ENCODE data around the gene CD300C.
A peak's percentile ranks its signal among the peaks of the same experiment; 100 is the strongest.
"Not testable (repeated sequence)": the region's sequence is repeated elsewhere in the genome, so short reads cannot be mapped to it uniquely, and the experiment has no call there.

CD300C gene

DNA sequence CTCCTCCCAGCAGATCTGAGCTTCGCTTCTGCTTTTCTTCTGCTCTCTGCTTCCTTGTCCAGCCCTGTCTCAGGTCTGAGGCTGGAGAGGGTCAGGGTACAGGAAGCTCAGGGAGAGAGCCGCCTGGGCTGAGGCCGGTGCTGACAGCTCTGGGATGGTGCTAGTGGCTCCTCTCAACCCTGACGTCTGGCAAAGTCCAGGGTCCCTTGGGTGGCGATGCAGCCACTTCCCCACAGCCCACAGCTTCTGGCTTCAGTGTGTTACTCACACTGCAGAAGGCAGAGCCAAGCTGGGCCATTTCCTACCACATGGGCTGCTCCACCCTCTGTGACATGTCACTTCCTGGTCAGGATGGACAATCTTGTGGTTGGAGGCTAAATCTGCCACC is at the start of gene CD300C:
Gene CD300C (minus strand): TSS at position 273 of the 388 bp plus-strand sequence. CDS start 333 bp downstream, outside the sequence.
- DNase-seq = no peak
- no peaks in the 10 kb centered on the region for H3K9me3 Mint-ChIP-seq
- no peaks in the 10 kb centered on the region for H3K36me3 Mint-ChIP-seq (ENCODE audit: low read depth)
- H3K27me3 Mint-ChIP-seq = peaks cover 9% of the 10 kb centered on the region
- peaks cover 5% of the 10 kb centered on the region for H3K4me1 Mint-ChIP-seq (ENCODE audit: low read depth)
- H3K4me3 Mint-ChIP-seq = no peak within 1 kb of the TSS
- H3K27ac Mint-ChIP-seq = peak within 1 kb of the TSS; percentile 38

DNA sequence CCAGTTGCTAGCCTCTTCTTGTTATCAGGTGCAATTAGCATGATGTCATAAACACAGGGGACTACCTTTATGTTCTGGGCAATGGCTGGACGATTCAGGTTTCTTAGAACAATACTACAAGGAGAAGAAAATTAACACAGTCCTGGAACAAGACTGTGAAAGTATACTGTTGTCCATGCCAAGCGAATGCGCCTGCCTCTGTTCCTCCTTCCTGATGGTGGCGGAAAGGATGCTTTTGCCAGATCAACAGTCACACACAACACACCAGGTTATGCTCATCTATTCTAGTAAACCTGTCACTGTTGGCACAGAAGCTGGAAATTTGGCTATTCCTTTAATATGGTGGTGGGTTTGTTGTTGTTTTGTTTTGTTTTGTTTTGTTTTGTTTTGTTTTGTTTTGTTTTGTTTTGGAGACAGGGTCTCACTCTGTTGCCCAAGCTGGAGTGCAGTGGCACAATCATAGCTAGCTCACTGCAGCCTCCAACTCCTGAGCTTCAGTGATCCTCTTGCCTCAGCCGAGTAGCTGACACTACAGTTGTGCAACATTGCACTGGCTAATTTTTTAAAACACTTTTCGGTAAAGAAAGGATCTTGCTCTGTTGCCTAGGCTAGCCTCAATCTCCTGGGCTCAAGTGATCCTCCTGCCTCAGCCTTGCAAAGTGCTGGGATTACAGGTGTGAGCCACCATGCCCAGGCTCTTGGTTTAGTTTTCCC is 49.3 kb upstream of the CD300C start:
- Mint-ChIP-seq H3K27me3 (peaks cover 21% of the 10 kb centered on the region), H3K4me1 (ENCODE audit: low read depth) (peaks cover 21% of the 10 kb centered on the region), H3K36me3 (ENCODE audit: low read depth) (no peaks in the 10 kb centered on the region), H3K4me3 (no peak overlapping the region), H3K9me3 (no peaks in the 10 kb centered on the region), H3K27ac (no peak overlapping the region)
- no peak for DNase-seq

DNA sequence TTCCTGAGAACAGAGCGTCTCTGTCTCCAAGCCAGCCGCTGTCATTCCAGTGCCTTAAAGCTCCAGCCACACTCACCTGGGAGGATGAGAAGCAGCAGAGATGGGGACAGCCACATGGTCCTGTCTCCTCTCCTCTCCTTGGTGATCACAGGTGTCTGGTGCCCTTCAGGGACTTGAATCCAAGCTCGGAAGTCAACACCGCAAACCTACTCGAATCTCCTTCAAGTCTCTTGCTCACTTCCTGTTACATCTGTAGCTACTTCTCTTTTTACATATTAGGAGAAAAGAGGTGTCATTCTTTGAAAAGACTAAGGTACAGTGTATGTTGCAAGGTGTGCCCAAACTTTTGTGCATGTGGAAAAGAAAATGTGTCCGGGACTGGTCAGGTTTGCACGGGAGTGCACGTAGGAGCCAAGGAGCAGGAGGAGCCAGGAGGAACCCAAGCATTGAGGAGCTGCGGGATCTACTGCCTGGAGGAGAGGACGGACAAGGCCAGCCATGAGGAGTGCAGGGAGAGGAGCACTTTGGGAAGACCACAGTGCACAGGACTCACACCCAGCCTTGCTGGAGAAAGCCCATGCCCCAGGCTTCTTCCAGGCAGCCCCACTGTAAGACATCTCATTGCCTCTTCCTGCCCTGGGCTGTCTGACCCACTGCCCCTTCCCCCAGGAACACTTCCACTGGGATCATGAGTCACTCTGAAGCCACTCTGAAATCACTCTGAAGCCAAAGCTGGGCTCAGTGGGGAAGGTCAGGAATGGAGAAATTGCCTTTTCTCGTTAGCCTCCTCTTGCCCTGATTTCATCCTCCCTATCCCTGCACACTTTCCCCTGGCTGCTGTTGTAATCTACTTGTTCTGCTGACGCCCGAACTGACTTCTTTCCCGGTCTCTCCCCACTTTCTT is 46.4 kb upstream of the CD300C start, which contains the start of gene CD300LD:
Gene CD300LD (minus strand): TSS at position 197 of the 904 bp plus-strand sequence. CDS start 81 bp downstream, at position 116.
- no peaks in the 10 kb centered on the region for H3K9me3 Mint-ChIP-seq
- H3K36me3 Mint-ChIP-seq (ENCODE audit: low read depth) = no peaks in the 10 kb centered on the region
- H3K4me1 Mint-ChIP-seq (ENCODE audit: low read depth) = peaks cover 12% of the 10 kb centered on the region
- peaks cover 23% of the 10 kb centered on the region for H3K27me3 Mint-ChIP-seq
- H3K4me3 Mint-ChIP-seq = no peak within 1 kb of the TSS
- no peak for DNase-seq
- peak within 1 kb of the TSS; percentile 2 for H3K27ac Mint-ChIP-seq

DNA sequence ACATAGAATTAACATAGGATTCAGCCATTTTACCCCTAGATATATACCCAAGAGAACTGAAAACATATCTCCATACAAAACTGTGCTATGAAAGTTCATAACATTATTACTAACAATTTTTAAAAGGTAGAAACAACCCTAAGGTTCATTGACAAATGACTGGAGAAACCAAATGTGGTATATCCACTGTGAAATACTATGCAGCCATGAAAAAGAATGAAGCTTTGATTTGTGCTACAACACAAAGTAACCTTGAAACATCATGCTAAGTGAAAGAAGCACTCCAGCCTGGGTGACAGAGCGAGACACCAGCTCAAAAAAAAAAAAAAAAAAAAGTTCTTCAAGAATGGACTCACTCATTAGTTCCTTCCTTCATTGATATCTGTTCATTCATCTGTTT is 45.6 kb upstream of the CD300C start:
- Mint-ChIP-seq H3K9me3 (no peaks in the 10 kb centered on the region), H3K27me3 (peaks cover 26% of the 10 kb centered on the region), H3K36me3 (ENCODE audit: low read depth) (no peaks in the 10 kb centered on the region), H3K4me3 (no peak overlapping the region), H3K27ac (no peak overlapping the region), H3K4me1 (ENCODE audit: low read depth) (peaks cover 12% of the 10 kb centered on the region)
- DNase-seq = no peak

DNA sequence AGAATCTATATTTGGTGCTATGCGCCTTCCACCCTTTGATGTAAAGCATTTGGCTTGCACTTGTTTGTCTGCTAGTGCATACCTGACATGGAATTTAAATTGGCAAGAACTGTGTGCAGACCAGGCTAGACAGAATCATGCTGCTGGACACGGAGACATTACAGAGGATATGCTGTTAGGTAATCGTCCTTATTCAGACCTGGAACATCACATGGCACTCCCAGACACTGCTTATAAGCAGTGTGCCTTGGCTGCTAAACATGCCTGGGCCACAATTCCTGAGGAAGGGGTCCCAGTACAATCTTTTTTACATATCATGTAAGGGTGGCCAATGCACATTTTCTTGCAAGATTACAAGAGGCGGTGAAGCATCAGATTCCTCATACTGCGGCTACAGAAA is 39.8 kb upstream of the CD300C start:
- Mint-ChIP-seq H3K27ac (no peak overlapping the region), H3K36me3 (ENCODE audit: low read depth) (no peaks in the 10 kb centered on the region), H3K9me3 (no peaks in the 10 kb centered on the region), H3K4me1 (ENCODE audit: low read depth) (no peaks in the 10 kb centered on the region), H3K4me3 (no peak overlapping the region), H3K27me3 (peaks cover 14% of the 10 kb centered on the region)
- no peak for DNase-seq

DNA sequence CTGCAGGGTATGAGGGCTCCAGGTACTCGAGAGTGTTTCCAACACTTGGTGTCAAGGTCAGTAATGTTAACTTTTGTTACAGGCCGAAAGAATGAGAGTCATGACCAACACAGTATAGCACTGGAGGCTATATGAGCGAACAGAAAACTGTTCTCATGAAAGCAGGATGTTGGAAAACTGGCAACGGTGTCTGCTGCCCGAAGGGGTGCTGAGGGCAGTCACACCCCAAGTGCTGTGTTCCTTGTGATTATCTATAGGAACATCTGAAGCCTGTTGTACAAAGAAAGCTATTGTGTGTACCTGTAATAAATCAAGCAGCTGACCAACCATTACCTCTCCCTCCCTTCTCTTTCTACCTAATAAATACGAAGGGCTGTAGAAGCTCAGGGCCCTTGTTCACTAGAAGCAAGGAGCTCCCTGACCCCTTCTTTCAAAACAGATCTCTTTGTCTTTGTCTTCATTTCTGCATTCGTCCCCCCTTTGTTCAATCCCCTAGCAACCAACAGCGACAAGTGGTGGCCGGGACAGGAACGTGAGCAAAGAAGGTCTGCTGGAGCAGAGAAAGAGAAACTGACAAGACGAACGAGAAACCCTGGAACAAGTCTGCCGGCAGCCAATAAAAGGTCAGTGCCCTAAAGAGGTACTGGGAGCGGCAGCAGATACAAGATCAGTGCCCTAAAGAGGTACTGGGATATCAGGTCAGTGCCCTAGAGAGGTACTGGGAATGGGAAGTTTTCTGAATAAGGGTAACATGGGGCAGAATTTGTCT is 38.6 kb upstream of the CD300C start:
- Mint-ChIP-seq H3K4me1 (ENCODE audit: low read depth) (peaks cover 6% of the 10 kb centered on the region), H3K4me3 (no peak overlapping the region), H3K36me3 (ENCODE audit: low read depth) (no peaks in the 10 kb centered on the region), H3K9me3 (no peaks in the 10 kb centered on the region), H3K27ac (no peak overlapping the region), H3K27me3 (peaks cover 10% of the 10 kb centered on the region)
- no peak for DNase-seq

DNA sequence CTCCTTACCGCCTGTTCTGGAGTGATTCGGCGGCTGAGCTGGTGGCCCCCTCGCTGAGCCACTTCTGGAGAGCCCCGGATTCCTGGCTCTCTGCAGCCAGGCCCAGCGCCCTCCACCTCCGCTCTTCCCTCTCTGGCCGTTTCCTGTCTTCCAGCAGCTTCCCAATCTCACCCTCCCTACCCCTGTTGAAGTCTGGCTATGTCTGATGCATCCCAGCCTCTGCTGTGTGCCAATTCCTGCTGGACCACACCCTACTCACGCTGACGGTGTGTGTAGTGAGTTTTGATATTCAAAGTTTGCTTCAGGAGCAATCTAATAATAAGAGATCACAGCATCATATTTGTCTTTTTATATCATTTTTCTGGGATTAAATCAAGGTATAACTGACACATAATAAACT is 36.7 kb upstream of the CD300C start:
- Mint-ChIP-seq H3K4me1 (ENCODE audit: low read depth) (peaks cover 6% of the 10 kb centered on the region), H3K27me3 (peaks cover 3% of the 10 kb centered on the region), H3K4me3 (no peak overlapping the region), H3K36me3 (ENCODE audit: low read depth) (no peaks in the 10 kb centered on the region), H3K27ac (no peak overlapping the region), H3K9me3 (no peaks in the 10 kb centered on the region)
- no peak for DNase-seq

DNA sequence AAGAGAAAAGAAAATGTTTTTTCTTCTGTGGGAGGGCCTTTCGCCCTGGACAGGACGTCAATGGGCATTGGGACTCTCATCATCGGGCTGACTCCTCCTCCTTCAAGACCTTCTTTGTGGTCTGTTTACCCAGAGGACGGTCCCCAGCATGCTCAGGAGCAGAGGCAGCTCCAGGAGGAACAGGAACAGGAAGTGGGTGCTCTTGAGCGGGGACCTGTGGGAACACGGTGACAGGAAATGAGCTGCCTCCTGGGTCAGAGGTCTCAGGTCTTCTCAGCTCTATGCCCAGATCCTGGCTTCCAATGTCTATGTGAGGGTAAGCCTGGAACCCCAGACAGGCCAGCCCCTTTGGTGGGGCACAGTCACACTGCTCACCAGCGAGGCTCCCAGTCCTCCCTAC is 34.0 kb upstream of the CD300C start:
- H3K4me3 Mint-ChIP-seq = no peak overlapping the region
- H3K27me3 Mint-ChIP-seq = peaks cover 5% of the 10 kb centered on the region
- no peaks in the 10 kb centered on the region for H3K36me3 Mint-ChIP-seq (ENCODE audit: low read depth)
- DNase-seq = no peak
- peaks cover 6% of the 10 kb centered on the region for H3K4me1 Mint-ChIP-seq (ENCODE audit: low read depth)
- H3K9me3 Mint-ChIP-seq = no peaks in the 10 kb centered on the region
- H3K27ac Mint-ChIP-seq = no peak overlapping the region

DNA sequence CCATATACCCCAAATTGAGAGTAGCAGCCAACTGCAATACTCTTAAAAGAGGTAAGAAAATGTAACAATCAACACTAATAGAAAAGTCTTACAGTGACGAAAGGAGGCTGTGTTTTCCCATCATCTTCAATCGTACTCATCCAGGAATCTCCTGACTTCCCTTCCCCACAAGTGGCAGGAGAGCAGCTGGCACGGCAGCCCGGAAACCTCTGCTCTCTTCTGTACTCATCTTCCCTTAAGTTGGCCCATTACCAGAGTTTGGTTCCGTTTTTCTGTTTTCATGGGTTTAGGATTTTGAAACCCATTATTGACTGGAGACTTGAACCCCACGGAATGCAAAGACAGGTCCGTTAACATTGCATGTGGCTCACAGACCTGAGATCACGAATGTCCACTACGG is 33.1 kb upstream of the CD300C start:
- H3K9me3 Mint-ChIP-seq = no peaks in the 10 kb centered on the region
- H3K27me3 Mint-ChIP-seq = peaks cover 7% of the 10 kb centered on the region
- H3K4me3 Mint-ChIP-seq = no peak overlapping the region
- no peak overlapping the region for H3K27ac Mint-ChIP-seq
- no peaks in the 10 kb centered on the region for H3K36me3 Mint-ChIP-seq (ENCODE audit: low read depth)
- DNase-seq = no peak
- H3K4me1 Mint-ChIP-seq (ENCODE audit: low read depth) = peaks cover 6% of the 10 kb centered on the region

DNA sequence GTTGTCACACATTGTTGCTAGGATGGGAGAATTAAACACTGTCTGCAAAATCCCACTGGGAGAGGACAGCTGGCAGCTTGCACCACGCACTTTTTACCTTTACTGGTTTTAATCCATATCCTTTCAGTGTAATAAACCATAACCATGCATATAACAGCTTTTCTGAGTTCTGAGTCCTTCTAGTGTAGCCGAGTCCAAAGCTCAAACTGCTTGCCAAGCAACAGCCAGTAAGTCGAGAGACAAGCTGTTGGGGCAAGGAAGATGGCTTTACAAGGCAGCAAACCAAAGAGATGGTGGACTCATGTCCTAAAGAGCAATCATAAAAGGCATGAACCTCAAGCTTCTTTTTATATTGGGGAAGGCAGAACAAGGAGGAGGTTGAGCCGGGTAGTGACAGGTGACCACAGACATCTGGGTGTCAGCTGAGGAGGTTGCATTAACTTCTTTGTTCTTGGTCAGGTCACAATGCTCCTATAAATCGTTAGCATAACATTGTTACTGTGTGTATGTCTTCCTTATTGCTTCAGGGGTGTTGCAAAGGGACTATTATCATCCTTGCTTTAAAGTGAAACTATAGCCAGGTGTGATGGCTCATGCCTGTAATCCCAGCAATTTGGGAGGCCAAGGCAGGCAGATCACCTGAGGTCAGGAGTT is 28.7 kb upstream of the CD300C start:
- Mint-ChIP-seq H3K27me3 (peaks cover 14% of the 10 kb centered on the region), H3K9me3 (no peaks in the 10 kb centered on the region), H3K4me1 (ENCODE audit: low read depth) (peaks cover 9% of the 10 kb centered on the region), H3K36me3 (ENCODE audit: low read depth) (no peaks in the 10 kb centered on the region), H3K27ac (no peak overlapping the region), H3K4me3 (no peak overlapping the region)
- no peak for DNase-seq

DNA sequence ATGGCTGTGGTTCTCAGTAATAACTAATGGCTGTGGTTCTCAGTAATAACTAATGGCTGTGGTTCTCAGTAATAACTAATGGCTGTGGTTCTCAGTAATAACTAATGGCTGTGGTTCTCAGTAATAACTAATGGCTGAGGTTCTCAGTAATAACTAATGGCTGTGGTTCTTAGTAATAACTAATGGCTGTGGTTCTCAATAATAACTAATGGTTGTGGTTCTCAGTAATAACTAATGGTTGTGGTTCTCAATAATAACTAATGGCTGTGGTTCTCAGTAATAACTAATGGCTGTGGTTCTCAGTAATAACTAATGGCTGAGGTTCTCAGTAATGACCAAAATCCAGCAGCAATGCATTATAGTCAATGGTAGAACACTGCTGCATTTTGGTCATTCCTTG is 27.7 kb upstream of the CD300C start:
- Mint-ChIP-seq H3K4me1 (ENCODE audit: low read depth) (peaks cover 19% of the 10 kb centered on the region), H3K27me3 (peaks cover 20% of the 10 kb centered on the region)
- not testable (repeated sequence) for DNase-seq; H3K9me3 Mint-ChIP-seq; H3K27ac Mint-ChIP-seq; H3K36me3 Mint-ChIP-seq (ENCODE audit: low read depth); H3K4me3 Mint-ChIP-seq

DNA sequence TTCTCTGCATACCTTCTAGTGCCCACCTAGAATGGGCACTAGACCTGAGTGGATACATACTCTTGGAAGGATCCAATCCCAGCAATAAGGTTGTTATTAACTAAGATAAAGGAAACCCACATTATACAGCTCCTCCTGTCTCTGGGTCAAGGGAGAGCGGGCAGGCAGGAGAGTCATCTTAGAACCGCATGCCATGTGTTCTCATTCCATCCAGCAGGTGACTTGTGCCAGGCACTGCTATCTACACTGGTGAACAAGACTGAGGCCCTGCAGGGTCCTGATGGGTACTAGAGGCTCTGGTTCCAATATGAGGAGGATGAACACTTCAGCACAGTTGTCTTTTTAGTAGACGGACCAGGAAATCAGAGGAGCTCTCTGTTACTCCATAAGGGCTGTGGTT is 27.3 kb upstream of the CD300C start:
- no peaks in the 10 kb centered on the region for H3K9me3 Mint-ChIP-seq
- H3K36me3 Mint-ChIP-seq (ENCODE audit: low read depth) = no peaks in the 10 kb centered on the region
- no peak overlapping the region for H3K4me3 Mint-ChIP-seq
- H3K4me1 Mint-ChIP-seq (ENCODE audit: low read depth) = peaks cover 19% of the 10 kb centered on the region
- H3K27ac Mint-ChIP-seq = no peak overlapping the region
- no peak for DNase-seq
- H3K27me3 Mint-ChIP-seq = peaks cover 25% of the 10 kb centered on the region

DNA sequence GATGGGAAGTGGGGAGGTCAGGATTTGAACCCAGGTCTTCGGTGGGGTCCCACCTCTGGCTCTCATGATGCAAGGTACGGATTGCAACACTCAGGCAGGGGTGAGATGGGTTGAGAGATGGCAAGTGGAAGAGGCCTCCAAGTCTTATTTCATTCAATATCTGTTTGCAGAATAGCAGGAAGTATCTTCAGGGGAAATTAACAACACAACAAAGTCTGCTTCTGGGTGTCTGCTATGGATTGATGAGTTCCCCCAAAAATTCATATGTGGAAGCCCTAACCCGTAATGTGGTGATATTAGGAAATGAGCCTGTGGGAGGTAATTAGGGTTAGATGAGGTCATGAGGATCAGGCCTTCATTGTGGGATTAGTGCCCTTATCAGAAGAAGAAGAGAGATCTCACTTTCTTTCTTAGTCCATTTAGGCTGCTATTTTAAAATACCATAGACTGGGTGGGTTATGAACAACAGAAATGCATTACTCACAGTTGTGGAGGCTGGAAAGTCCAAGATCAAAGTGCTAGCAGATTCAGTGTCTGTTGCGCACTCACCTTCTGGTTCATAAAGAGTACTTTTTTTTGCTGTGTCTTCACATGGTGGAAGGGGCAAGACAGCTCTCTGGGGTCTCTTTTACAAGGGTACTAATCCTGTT is 25.8 kb upstream of the CD300C start:
- H3K9me3 Mint-ChIP-seq = no peaks in the 10 kb centered on the region
- no peak overlapping the region for H3K4me3 Mint-ChIP-seq
- no peaks in the 10 kb centered on the region for H3K36me3 Mint-ChIP-seq (ENCODE audit: low read depth)
- H3K27ac Mint-ChIP-seq = no peak overlapping the region
- no peak for DNase-seq
- H3K4me1 Mint-ChIP-seq (ENCODE audit: low read depth) = peaks cover 19% of the 10 kb centered on the region
- peaks cover 33% of the 10 kb centered on the region for H3K27me3 Mint-ChIP-seq

All from activated T-cell treated with anti-CD3 and anti-CD28 coated beads, Interleukin-2, amount 50 U/mL, for 24 hours (primary cell).